SJSA1 (cell line): ENCODE data around the gene EHMT1. TPM values are rescaled to one million over a fixed set of nuclear protein-coding genes. Genes with fewer than 3 reads are reported as not detected.
"Not testable (repeated sequence)": the region's sequence is repeated elsewhere in the genome, so short reads cannot be mapped to it uniquely, and the experiment has no call there.

Source experiments
- DNase-seq, 2 experiments: peaks; one replicate each; pipeline ENCODE4 v3.0.0-alpha.2; 2015 to 2020; ENCODE audit warnings: low spot score in 2 of 2, low read depth in 1 of 2
- H3K27ac ChIP-seq: fragments of 250-450 bp; sonication (Bioruptor Pico); 2 replicates; pipeline ENCODE4 v1.5.1; 2020; ENCODE audit warnings: mild to moderate bottlenecking, moderate library complexity
- H3K27me3 ChIP-seq: fragments of 250-450 bp; sonication (Bioruptor Pico); replicated peaks from 2 replicates; pipeline ENCODE4 v1.5.1; 2020; ENCODE audit warnings: mild to moderate bottlenecking, moderate library complexity
- H3K36me3 ChIP-seq: fragments of 250-450 bp; sonication (Bioruptor Pico); 2 replicates; pipeline ENCODE4 v1.5.1; 2020; ENCODE audit warnings: mild to moderate bottlenecking
- H3K4me1 ChIP-seq: fragments of 250-450 bp; sonication (Bioruptor Pico); replicated peaks from 2 replicates; pipeline ENCODE4 v1.6.1; 2021; ENCODE audit warnings: mild to moderate bottlenecking
- H3K4me3 ChIP-seq: fragments of 250-450 bp; sonication (Bioruptor Pico); 2 replicates; pipeline ENCODE4 v1.5.1; 2020; ENCODE audit warnings: mild to moderate bottlenecking
- H3K9me3 ChIP-seq: fragments of 250-450 bp; sonication (Bioruptor Pico); replicated peaks from 2 replicates; pipeline ENCODE4 v1.5.1; 2020; ENCODE audit warnings: mild to moderate bottlenecking
- total RNA-seq: library from RNA; depleted of rRNA; stranded (reverse); fragments of >200 nt; shearing (Covaris generic); gene quantifications from 2 replicates; pipeline ENCODE4 v1.2.3, GENCODE V29; 2014

EHMT1 gene
- total RNA-seq, 1 experiment from 2014 or later, result 32.0 TPM

- H3K4me1 ChIP-seq, result no peaks in the 10 kb centered on the region
- DNase-seq, result no peak
- peaks cover 13% of the 10 kb centered on the region for H3K36me3 ChIP-seq
- H3K27me3 ChIP-seq, result no peaks in the 10 kb centered on the region
- peaks cover 4% of the 10 kb centered on the region for H3K9me3 ChIP-seq
- H3K4me3 ChIP-seq, result no peak overlapping the region
- H3K27ac ChIP-seq, result no peak overlapping the region
Observed at GRCh38 chr9:137716694-137717287, 98.0 kb downstream of the EHMT1 start.

- Histone ChIP-seq H3K36me3 (peaks cover 13% of the 10 kb centered on the region), H3K27ac (no peak overlapping the region), H3K4me1 (no peaks in the 10 kb centered on the region), H3K4me3 (no peak overlapping the region), H3K9me3 (peaks cover 4% of the 10 kb centered on the region), H3K27me3 (no peaks in the 10 kb centered on the region)
- DNase-seq, result no peak
Observed at GRCh38 chr9:137717776-137718327, 99.0 kb downstream of the EHMT1 start.

GRCh38 chr9:137719194-137719593 is 100.4 kb downstream of the EHMT1 start:
- H3K36me3 ChIP-seq, result peaks cover 8% of the 10 kb centered on the region
- DNase-seq, result no peak
- no peaks in the 10 kb centered on the region for H3K27me3 ChIP-seq

GRCh38 chr9:137720571-137721110 is 101.8 kb downstream of the EHMT1 start:
- no peak for DNase-seq
- Histone ChIP-seq H3K4me1 (no peaks in the 10 kb centered on the region), H3K4me3 (no peak overlapping the region), H3K9me3 (no peaks in the 10 kb centered on the region), H3K36me3 (peaks cover 2% of the 10 kb centered on the region; the same call in 1 of the 2 replicates), H3K27me3 (no peaks in the 10 kb centered on the region), H3K27ac (no peak overlapping the region)

More at GRCh38 chr9:137719194-137719593, 100.4 kb downstream of the EHMT1 start:
- H3K4me1 ChIP-seq, result no peaks in the 10 kb centered on the region
- H3K9me3 ChIP-seq, result no peaks in the 10 kb centered on the region
- H3K4me3 ChIP-seq, result no peak overlapping the region
- H3K27ac ChIP-seq, result no peak overlapping the region

- H3K4me3 ChIP-seq, result no peak overlapping the region
- H3K27me3 ChIP-seq, result no peaks in the 10 kb centered on the region
- H3K36me3 ChIP-seq, result peaks cover 2% of the 10 kb centered on the region; the same call in 1 of the 2 replicates
- H3K27ac ChIP-seq, result no peak overlapping the region
- DNase-seq, result no peak
- no peaks in the 10 kb centered on the region for H3K9me3 ChIP-seq
- no peaks in the 10 kb centered on the region for H3K4me1 ChIP-seq
Observed at GRCh38 chr9:137721479-137721878, 102.7 kb downstream of the EHMT1 start.

GRCh38 chr9:137721899-137722298 is 103.1 kb downstream of the EHMT1 start:
- Histone ChIP-seq H3K9me3 (no peaks in the 10 kb centered on the region), H3K36me3 (peaks cover 5% of the 10 kb centered on the region; the same call in 1 of the 2 replicates), H3K27me3 (no peaks in the 10 kb centered on the region), H3K27ac (no peak overlapping the region), H3K4me3 (no peak overlapping the region), H3K4me1 (no peaks in the 10 kb centered on the region)
- no peak for DNase-seq

GRCh38 chr9:137722481-137722880 is 103.7 kb downstream of the EHMT1 start:
- Histone ChIP-seq H3K4me1 (no peaks in the 10 kb centered on the region), H3K27me3 (no peaks in the 10 kb centered on the region), H3K36me3 (peaks cover 6% of the 10 kb centered on the region), H3K27ac (no peak overlapping the region), H3K9me3 (no peaks in the 10 kb centered on the region), H3K4me3 (no peak overlapping the region)
- no peak for DNase-seq

- not testable (repeated sequence) for H3K27ac ChIP-seq, H3K9me3 ChIP-seq, DNase-seq, H3K4me1 ChIP-seq, H3K27me3 ChIP-seq, H3K4me3 ChIP-seq
- peaks cover 12% of the 10 kb centered on the region for H3K36me3 ChIP-seq
Observed at GRCh38 chr9:137723356-137723755, 104.6 kb downstream of the EHMT1 start.

- Histone ChIP-seq H3K4me1 (no peaks in the 10 kb centered on the region), H3K36me3 (peaks cover 12% of the 10 kb centered on the region), H3K27ac (no peak overlapping the region), H3K4me3 (no peak overlapping the region), H3K9me3 (no peaks in the 10 kb centered on the region), H3K27me3 (no peaks in the 10 kb centered on the region)
- DNase-seq, result no peak
Observed at GRCh38 chr9:137723783-137724445, 105.1 kb downstream of the EHMT1 start.

- peaks cover 12% of the 10 kb centered on the region for H3K36me3 ChIP-seq
- no peak overlapping the region for H3K27ac ChIP-seq
- H3K4me3 ChIP-seq, result no peak overlapping the region
- no peaks in the 10 kb centered on the region for H3K27me3 ChIP-seq
- no peaks in the 10 kb centered on the region for H3K4me1 ChIP-seq
- DNase-seq, result no peak
- no peaks in the 10 kb centered on the region for H3K9me3 ChIP-seq
Observed at GRCh38 chr9:137724818-137725240, 106.0 kb downstream of the EHMT1 start.

GRCh38 chr9:137725598-137725997 is 106.8 kb downstream of the EHMT1 start:
- H3K4me1 ChIP-seq, result no peaks in the 10 kb centered on the region
- H3K4me3 ChIP-seq, result no peak overlapping the region

GRCh38 chr9:137726336-137726735 is 107.5 kb downstream of the EHMT1 start:
- not testable (repeated sequence) for H3K27ac ChIP-seq, DNase-seq, H3K4me3 ChIP-seq, H3K4me1 ChIP-seq, H3K9me3 ChIP-seq, H3K27me3 ChIP-seq
- peaks cover 16% of the 10 kb centered on the region for H3K36me3 ChIP-seq

More at GRCh38 chr9:137725598-137725997, 106.8 kb downstream of the EHMT1 start:
- Histone ChIP-seq H3K9me3 (no peaks in the 10 kb centered on the region), H3K36me3 (peaks cover 16% of the 10 kb centered on the region), H3K27me3 (no peaks in the 10 kb centered on the region), H3K27ac (no peak overlapping the region)
- no peak for DNase-seq

- H3K4me1 ChIP-seq, result no peaks in the 10 kb centered on the region
- H3K27ac ChIP-seq, result no peak overlapping the region
- no peak overlapping the region for H3K4me3 ChIP-seq
- peaks cover 17% of the 10 kb centered on the region for H3K36me3 ChIP-seq
- H3K27me3 ChIP-seq, result no peaks in the 10 kb centered on the region
- H3K9me3 ChIP-seq, result no peaks in the 10 kb centered on the region
- no peak for DNase-seq
Observed at GRCh38 chr9:137726764-137727163, 108.0 kb downstream of the EHMT1 start.

- H3K9me3 ChIP-seq, result no peaks in the 10 kb centered on the region
- no peaks in the 10 kb centered on the region for H3K27me3 ChIP-seq
- no peak for DNase-seq
- no peaks in the 10 kb centered on the region for H3K4me1 ChIP-seq
- H3K4me3 ChIP-seq, result no peak overlapping the region
- no peak overlapping the region for H3K27ac ChIP-seq
- H3K36me3 ChIP-seq, result peaks cover 27% of the 10 kb centered on the region
Observed at GRCh38 chr9:137727716-137728115, 108.9 kb downstream of the EHMT1 start.
